Caco-2 (cell line): Measurements from ENCODE around the gene ABCA5. TPM values are rescaled to one million over a fixed set of nuclear protein-coding genes. Genes with fewer than 3 reads are reported as not detected.

ENCODE experiments used
- BruUV-seq: library from RNA; stranded (reverse); fragments of 400-500 nt; replicated peaks from 2 replicates; lab custom pipeline; 2021; lab: Mats Ljungman, UMichigan
- CTCF ChIA-PET: fragments of 300-600 bp; sonication (Branson Sonifier 250); formaldehyde crosslinking; loops from one replicate; lab custom pipeline; 2022; ENCODE audit warnings: antibody characterized with exemption; lab: Charles Lee
- POLR2A ChIA-PET: fragments of 300-600 bp; sonication (Branson Sonifier 250); formaldehyde crosslinking; loops from one replicate; lab custom pipeline; 2022; ENCODE audit warnings: antibody characterized with exemption; lab: Charles Lee
- DNase-seq, 2 experiments: peaks; one replicate each; pipeline versions ENCODE4 v3.0.0 to v3.0.0-alpha.2; 2020 to 2022
- H3K27me3 ChIP-seq: replicated peaks from 2 replicates; pipeline ENCODE4 v1.6.0; 2011; ENCODE audit warnings: low read length; ENCODE audit not compliant: control insufficient read depth, insufficient read depth
- H3K36me3 ChIP-seq: 2 replicates; pipeline ENCODE4 v1.5.1; 2011; ENCODE audit warnings: low read length; ENCODE audit not compliant: control insufficient read depth, insufficient read depth
- H3K4me1 ChIP-seq: fragments of 250-450 bp; sonication (Bioruptor Pico); 2 replicates; pipeline ENCODE4 v1.5.1; 2020; ENCODE audit warnings: mild to moderate bottlenecking
- H3K4me3 ChIP-seq: 2 replicates; pipeline ENCODE4 v1.5.1; 2011; ENCODE audit warnings: low read depth, mild to moderate bottlenecking, control low read depth, low read length
- H3K9me3 ChIP-seq: fragments of 250-450 bp; sonication (Bioruptor Pico); 2 replicates; pipeline ENCODE4 v1.5.1; 2020; ENCODE audit warnings: mild to moderate bottlenecking, moderate library complexity
- H3K27ac Mint-ChIP-seq: one replicate; pipeline ENCODE4 v1.8.0; 2022; ENCODE audit warnings: mixed read lengths; ENCODE audit not compliant: unreplicated experiment
- H3K27me3 Mint-ChIP-seq: one replicate; pipeline ENCODE4 v1.8.0; 2022; ENCODE audit warnings: mixed read lengths; ENCODE audit not compliant: insufficient read depth, unreplicated experiment
- H3K36me3 Mint-ChIP-seq: one replicate; pipeline ENCODE4 v1.8.0; 2022; ENCODE audit warnings: mild to moderate bottlenecking, mixed read lengths; ENCODE audit not compliant: insufficient read depth, unreplicated experiment
- H3K4me1 Mint-ChIP-seq: one replicate; pipeline ENCODE4 v1.8.0; 2022; ENCODE audit warnings: low read depth, mixed read lengths; ENCODE audit not compliant: unreplicated experiment
- H3K4me3 Mint-ChIP-seq: one replicate; pipeline ENCODE4 v1.8.0; 2022; ENCODE audit warnings: mild to moderate bottlenecking, moderate library complexity, mixed read lengths; ENCODE audit not compliant: unreplicated experiment
- H3K9me3 Mint-ChIP-seq: one replicate; pipeline ENCODE4 v1.8.0; 2022; ENCODE audit warnings: mixed read lengths; ENCODE audit not compliant: unreplicated experiment
- CTCF ChIP-seq, 2 experiments: fragments of 200-600 bp in 1 of 2; IDR thresholded peaks; 1 replicate in 1 of 2; 2 replicates in 1 of 2; pipeline versions ENCODE4 v1.5.1 to v1.8.0; 2011 to 2022; ENCODE audit warnings: antibody characterized with exemption in 1 of 2, control low read depth in 1 of 2, inconsistent platforms in 1 of 2, low read depth in 1 of 2, low read length in 1 of 2, mild to moderate bottlenecking in 1 of 2, moderate library complexity in 1 of 2; ENCODE audit not compliant: insufficient read depth in 1 of 2, severe bottlenecking in 1 of 2, unreplicated experiment in 1 of 2
- intact Hi-C: fragments of 100-400 bp; cut with micrococcal nuclease; formaldehyde crosslinking; loops from one replicate; pipeline ENCODE4 v1.10.0; 2022; ENCODE audit not compliant: unreplicated experiment
- total RNA-seq: library from RNA; stranded (reverse); gene quantifications from 2 replicates; pipeline ENCODE4 v1.2.3, GENCODE V29; 2022

The ABCA5 gene
- total RNA-seq, 1 experiment from 2014 or later: 11.0 TPM

GRCh38 chr17:69333561-69333960 lies 6.6 kb upstream of the ABCA5 start:
- POLR2A ChIA-PET: no interaction called here
- no peak for TF ChIP-seq CTCF (IDR thresholded peaks at IDR 0.05; ENCODE audit: insufficient read depth in 1 of 2, low read depth in 1 of 2, low read length in 1 of 2, severe bottlenecking in 1 of 2, unreplicated experiment in 1 of 2)
- no peaks in the 10 kb centered on the region for H3K9me3 ChIP-seq
- no peak overlapping the region for H3K27ac Mint-ChIP-seq
- CTCF ChIA-PET: interaction anchor here (2.3 kb wide), 1 partner anchor 61 kb away, joined by 6 read pairs; no protein-coding TSS in a partner anchor
- H3K4me1 Mint-ChIP-seq: peaks cover 6% of the 10 kb centered on the region
- intact Hi-C loops: no loop called here
- no peaks in the 10 kb centered on the region for H3K4me1 ChIP-seq
- H3K4me3 Mint-ChIP-seq: no peak overlapping the region
- no peaks in the 10 kb centered on the region for H3K9me3 Mint-ChIP-seq
- no peak for DNase-seq
- no peaks in the 10 kb centered on the region for H3K27me3 ChIP-seq
- peaks cover 12% of the 10 kb centered on the region for H3K27me3 Mint-ChIP-seq
- H3K4me3 ChIP-seq: no peak overlapping the region
- H3K36me3 Mint-ChIP-seq: no peaks in the 10 kb centered on the region
- BruUV-seq: no TSS peak
- H3K36me3 ChIP-seq: no peaks in the 10 kb centered on the region

GRCh38 chr17:69331756-69332155 lies 4.8 kb upstream of the ABCA5 start:
- Histone ChIP-seq H3K4me3 (no peak overlapping the region), H3K36me3 (no peaks in the 10 kb centered on the region; the same call in 1 of the 2 replicates), H3K27me3 (no peaks in the 10 kb centered on the region), H3K9me3 (no peaks in the 10 kb centered on the region), H3K4me1 (no peaks in the 10 kb centered on the region)
- intact Hi-C loops: no loop called here
- Mint-ChIP-seq H3K36me3 (no peaks in the 10 kb centered on the region), H3K9me3 (no peaks in the 10 kb centered on the region), H3K4me3 (no peak overlapping the region), H3K4me1 (peaks cover 6% of the 10 kb centered on the region), H3K27me3 (peaks cover 12% of the 10 kb centered on the region), H3K27ac (no peak overlapping the region)
- CTCF ChIA-PET: no interaction called here
- BruUV-seq: no TSS peak
- no peak for DNase-seq
- no peak for TF ChIP-seq CTCF (IDR thresholded peaks at IDR 0.05; ENCODE audit: insufficient read depth in 1 of 2, low read depth in 1 of 2, low read length in 1 of 2, severe bottlenecking in 1 of 2, unreplicated experiment in 1 of 2)
- POLR2A ChIA-PET: no interaction called here

GRCh38 chr17:69326377-69327059 lies 415 bp downstream of the ABCA5 start:
- POLR2A ChIA-PET: interaction anchor here (0.5 to 1.0 kb wide), 2 partner anchors 88 to 1262 kb away, joined by 3 read pairs; partner anchors contain the start of gene MAP2K6

More at GRCh38 chr17:69326377-69327059, 415 bp downstream of the ABCA5 start:
- Histone ChIP-seq H3K4me3 (peak overlapping the region; percentile 91), H3K27me3 (no peaks in the 10 kb centered on the region), H3K36me3 (no peaks in the 10 kb centered on the region; the same call in 1 of the 2 replicates), H3K9me3 (no peaks in the 10 kb centered on the region), H3K4me1 (peaks cover 8% of the 10 kb centered on the region)
- no peak for TF ChIP-seq CTCF (IDR thresholded peaks at IDR 0.05; ENCODE audit: insufficient read depth in 1 of 2, low read depth in 1 of 2, low read length in 1 of 2, severe bottlenecking in 1 of 2, unreplicated experiment in 1 of 2)
- no peaks in the 10 kb centered on the region for H3K9me3 Mint-ChIP-seq
- peaks cover 9% of the 10 kb centered on the region for H3K4me1 Mint-ChIP-seq
- BruUV-seq: TSS peak; percentile 31
- H3K36me3 Mint-ChIP-seq: no peaks in the 10 kb centered on the region
- no peak for DNase-seq
- CTCF ChIA-PET: interaction anchor here (0.6 to 1.5 kb wide), 3 partner anchors 9 to 197 kb away, joined by 3 to 4 read pairs (median 3); no protein-coding TSS in a partner anchor
- H3K4me3 Mint-ChIP-seq: peak overlapping the region; percentile 98
- peak overlapping the region; percentile 90 for H3K27ac Mint-ChIP-seq
- peaks cover 2% of the 10 kb centered on the region for H3K27me3 Mint-ChIP-seq
- intact Hi-C loops: no loop called here
